K562 (cell line): Measurements from ENCODE around the gene HOXD1. TPM values are rescaled to one million over a fixed set of nuclear protein-coding genes. Genes with fewer than 3 reads are reported as not detected.
A peak's percentile ranks its signal among the peaks of the same experiment; 100 is the strongest.

Experiments used
- ARHGAP35 ChIP-seq: fragments of 450-650 bp; IDR thresholded peaks from 2 replicates; pipeline ENCODE4 v1.6.1; 2018; ENCODE audit not compliant: partially characterized antibody
- ATF3 ChIP-seq, 2 experiments: fragments of 450-650 bp in 1 of 2; sonication (generic) in 1 of 2; formaldehyde crosslinking in 1 of 2; IDR thresholded peaks in 1 of 2; conservative IDR thresholded peaks in 1 of 2; 2 replicates each; pipeline versions ENCODE4 v1.6.1 to v1.8.1; 2016 to 2023; ENCODE audit warnings: mild to moderate bottlenecking in 2 of 2, moderate library complexity in 2 of 2, inconsistent platforms in 1 of 2, missing genetic modification reagents in 1 of 2
- BHLHE40 ChIP-seq: IDR thresholded peaks from 2 replicates; pipeline ENCODE4 v1.6.1; 2011; ENCODE audit warnings: low read length, improper control_type of control experiment
- BRCA1 ChIP-seq, 2 experiments: fragments of 450-650 bp in 1 of 2; sonication (generic) in 1 of 2; formaldehyde crosslinking in 1 of 2; IDR thresholded peaks; 2 replicates each; pipeline versions ENCODE4 v1.5.0 to v1.6.1; 2017 to 2020; ENCODE audit warnings: mild to moderate bottlenecking in 1 of 2, missing genetic modification reagents in 1 of 2
- E4F1 ChIP-seq: fragments of 250-450 bp; sonication (Bioruptor Pico); IDR thresholded peaks from 2 replicates; pipeline ENCODE4 v1.5.0; 2021; ENCODE audit warnings: mild to moderate bottlenecking, borderline replicate concordance
- ELF4 ChIP-seq: fragments of 450-650 bp; formaldehyde crosslinking; IDR thresholded peaks from 2 replicates; pipeline ENCODE4 v1.4.0; 2022; ENCODE audit warnings: missing genetic modification characterization
- GTF2F1 ChIP-seq: IDR thresholded peaks from 2 replicates; pipeline ENCODE4 v1.6.1; 2011; ENCODE audit warnings: low read depth, low read length, improper control_type of control experiment
- MAX ChIP-seq: sonication (generic); formaldehyde crosslinking; IDR thresholded peaks from 2 replicates; pipeline ENCODE4 v1.9.0; 2022; ENCODE audit warnings: mild to moderate bottlenecking, missing genetic modification reagents
- POLR3A ChIP-seq: IDR thresholded peaks from 2 replicates; pipeline ENCODE4 v1.6.1; 2011; ENCODE audit warnings: borderline replicate concordance, mild to moderate bottlenecking, moderate library complexity; ENCODE audit not compliant: insufficient read length, insufficient read depth; ENCODE audit errors: extremely low read depth
- RFX1 ChIP-seq: fragments of 450-650 bp; IDR thresholded peaks from 2 replicates; pipeline ENCODE4 v1.6.1; 2016; ENCODE audit warnings: mild to moderate bottlenecking, moderate library complexity
- RHOXF2B ChIP-seq: fragments of 250-450 bp; sonication (Bioruptor Pico); conservative IDR thresholded peaks from 2 replicates; pipeline ENCODE4 v1.5.1; 2021
- ZNF146 ChIP-seq: IDR thresholded peaks from one replicate; pipeline ENCODE4 v1.6.1; 2018; ENCODE audit warnings: missing compliant biosample characterization; ENCODE audit not compliant: unreplicated experiment
- ZNF212 ChIP-seq: fragments of 450-650 bp; formaldehyde crosslinking; IDR thresholded peaks from 2 replicates; pipeline ENCODE4 v1.4.0; 2020; ENCODE audit warnings: mild to moderate bottlenecking
- ZNF318 ChIP-seq, 2 experiments: fragments of 450-650 bp; IDR thresholded peaks; 2 replicates each; pipeline ENCODE4 v1.6.1; 2016; ENCODE audit warnings: mild to moderate bottlenecking in 2 of 2, borderline replicate concordance in 1 of 2, low read depth in 1 of 2, moderate library complexity in 1 of 2
- ZNF551 ChIP-seq: fragments of 250-450 bp; sonication (Bioruptor Pico); IDR thresholded peaks from 2 replicates; pipeline ENCODE4 v1.5.0; 2021; ENCODE audit warnings: mild to moderate bottlenecking, moderate library complexity
- polyA plus RNA-seq, 8 experiments: library from polyadenylated mRNA; depleted of rRNA in 4 of 8; stranded (reverse) in 5 of 8; unstranded in 3 of 8; fragments of >200 nt; fragmentation: Nextera tagmentation in 2 of 8; fragmentation: Illumina TruSeq in 1 of 8; extraction: Ambion mirVana in 2 of 8; extraction: Trizol in 1 of 8; gene quantifications; 2 replicates each; pipeline versions ENCODE4 v1.2.1 to v1.2.3, GENCODE V29; 2011 to 2014; ENCODE audit warnings: inconsistent platforms in 1 of 8, missing spikeins in 1 of 8
- total RNA-seq, 7 experiments: library from RNA; depleted of rRNA in 6 of 7; stranded (reverse); fragments of >200 nt in 6 of 7; fragmentation: Illumina TruSeq in 2 of 7; extraction: Trizol in 2 of 7; gene quantifications; 2 replicates each; pipeline versions ENCODE4 v1.2.1 to v1.2.3, GENCODE V29; 2011 to 2021; ENCODE audit warnings: low replicate concordance in 1 of 7

Gene HOXD1
- total and polyA plus RNA-seq, 9 of the 15 experiments (the other 6 are each of a cell fraction or from before 2014, with no cell fraction given), result not detected

GRCh38 chr2:176140513-176141317 lies 47.8 kb upstream of the HOXD1 start (continued):
- no peak for TF ChIP-seq ELF4 (CRISPR knock-in tag)
- no peak for TF ChIP-seq E4F1 (CRISPR knock-in tag)
- no peak for TF ChIP-seq GTF2F1
- peak; percentile 41; the same call in 1 of the 2 replicates for TF ChIP-seq MAX (CRISPR knock-in tag)
- no peak for TF ChIP-seq ATF3 (IDR thresholded peaks at IDR 0.05)
- no peak for TF ChIP-seq ATF3 (CRISPR knock-in tag; conservative IDR thresholded peaks at IDR 0.05)
- TF ChIP-seq BHLHE40, result 0 out of 2 replicates have a peak, but pooled peaks have one; percentile 16
- no peak for TF ChIP-seq ZNF212 (CRISPR knock-in tag)
- TF ChIP-seq POLR3A, result no peak
- TF ChIP-seq RHOXF2B (CRISPR knock-in tag), result no peak
- no peak for TF ChIP-seq BRCA1 (IDR thresholded peaks at IDR 0.05)
- no peak for TF ChIP-seq BRCA1 (CRISPR knock-in tag; IDR thresholded peaks at IDR 0.05)
- TF ChIP-seq ZNF318 (IDR thresholded peaks at IDR 0.05; ENCODE audit: borderline replicate concordance in 1 of 2, low read depth in 1 of 2), result no peak
- TF ChIP-seq RFX1, result no peak
- no peak for TF ChIP-seq ARHGAP35
- TF ChIP-seq ZNF551 (CRISPR knock-in tag), result no peak
- TF ChIP-seq ZNF146 (CRISPR knock-in tag), result no peak
